GM21390 (cell line): ENCODE data around the gene ZNF43.
"Not testable (repeated sequence)": the region's sequence is repeated elsewhere in the genome, so short reads cannot be mapped to it uniquely, and the experiment has no call there.

Source experiments
- ATAC-seq: cut with Tn5 transposase; IDR thresholded peaks from one replicate; pipeline ENCODE4 v1.9.1; 2021; ENCODE audit not compliant: unreplicated experiment

The ZNF43 gene

DNA sequence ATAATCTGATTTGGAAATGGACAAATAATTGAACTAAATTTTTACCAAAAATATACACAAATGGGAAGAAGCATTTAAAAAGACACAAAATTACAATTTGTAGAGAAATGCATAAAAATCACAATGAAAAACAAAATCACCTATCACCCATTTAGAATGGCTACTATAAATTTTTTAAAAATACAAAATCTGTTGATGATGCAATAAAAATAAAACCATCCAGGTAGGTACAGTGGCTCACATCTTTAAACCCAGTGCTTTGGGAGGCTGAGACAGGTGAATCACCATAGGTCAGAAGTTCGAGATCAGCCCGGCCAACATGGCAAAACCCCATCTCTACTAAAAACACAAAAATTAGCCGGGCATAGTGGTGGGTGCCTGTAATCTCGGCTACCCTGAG is 23.5 kb downstream of the ZNF43 start:
- ATAC-seq = no peak

DNA sequence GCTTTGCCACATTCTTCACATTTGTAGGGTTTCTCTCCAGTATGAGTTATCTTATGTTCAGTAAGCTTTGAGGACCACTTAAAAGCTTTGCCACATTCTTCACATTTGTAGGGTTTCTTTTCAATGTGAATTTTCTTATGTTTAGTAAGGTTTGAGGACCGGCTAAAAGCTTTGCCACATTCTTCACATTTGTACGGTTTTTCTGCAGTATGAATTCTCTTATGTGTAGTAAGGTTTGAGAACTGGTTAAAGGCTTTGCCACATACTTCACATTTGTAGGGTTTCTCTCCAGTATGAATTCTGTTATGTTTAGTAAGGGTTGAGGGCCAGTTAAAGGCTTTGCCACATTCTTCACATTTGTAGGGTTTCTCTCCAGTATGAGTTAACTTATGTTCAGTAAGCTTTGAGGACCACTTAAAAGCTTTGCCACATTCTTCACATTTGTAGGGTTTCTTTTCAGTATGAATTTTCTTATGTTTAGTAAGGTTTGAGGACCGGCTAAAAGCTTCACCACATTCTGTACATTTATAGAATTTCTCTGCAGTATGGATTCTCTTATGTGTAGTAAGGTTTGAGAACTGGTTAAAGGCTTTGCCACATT is 27.5 kb downstream of the ZNF43 start:
- not testable (repeated sequence) for ATAC-seq

DNA sequence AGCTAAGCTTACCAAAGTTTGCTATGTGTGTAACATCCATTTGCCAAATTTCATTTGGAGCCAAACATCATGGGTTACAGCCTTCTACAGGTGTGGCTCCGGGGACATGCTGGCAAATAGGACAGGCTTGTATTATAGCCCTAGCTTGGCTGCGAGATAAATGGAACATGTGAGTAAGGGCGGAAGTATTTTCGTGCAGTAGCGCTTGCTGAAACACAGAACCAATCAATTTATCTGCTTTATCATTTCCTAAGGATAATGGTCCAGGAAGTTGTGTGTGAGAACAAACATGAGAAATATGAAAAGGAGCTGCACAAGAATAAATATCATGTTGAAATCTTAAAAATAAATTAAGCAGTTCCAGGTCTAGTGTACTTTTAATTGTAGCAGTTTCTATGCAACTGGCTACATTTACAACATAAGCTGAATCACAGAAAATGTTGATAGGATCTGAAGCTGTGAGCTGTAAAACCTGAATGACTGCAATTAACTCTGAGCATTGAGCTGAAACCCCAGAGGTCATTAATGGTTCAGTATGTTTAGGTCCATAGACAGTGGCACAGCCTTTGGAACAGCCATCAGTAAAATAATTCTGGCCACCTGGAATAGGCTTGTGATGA is 46.4 kb downstream of the ZNF43 start:
- ATAC-seq = no peak

DNA sequence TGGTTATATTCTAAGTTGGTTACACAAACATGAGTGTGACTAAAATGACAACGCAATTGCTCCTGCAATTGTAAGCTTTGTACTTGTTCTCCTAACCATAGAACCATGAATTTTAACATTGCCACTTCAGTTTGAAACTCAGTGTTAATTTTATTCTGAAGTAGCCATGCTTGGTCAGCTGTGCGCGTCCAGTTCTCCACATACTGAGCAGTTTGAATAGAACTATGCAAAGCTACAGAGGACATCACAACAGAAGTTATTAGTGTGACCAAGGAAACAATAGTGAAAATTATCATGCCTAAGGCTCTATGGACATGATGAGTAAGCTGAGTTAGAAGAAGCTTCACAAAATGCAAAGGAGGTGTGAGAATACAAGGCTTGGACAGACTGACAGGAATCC is 49.0 kb downstream of the ZNF43 start:
- no peak for ATAC-seq

DNA sequence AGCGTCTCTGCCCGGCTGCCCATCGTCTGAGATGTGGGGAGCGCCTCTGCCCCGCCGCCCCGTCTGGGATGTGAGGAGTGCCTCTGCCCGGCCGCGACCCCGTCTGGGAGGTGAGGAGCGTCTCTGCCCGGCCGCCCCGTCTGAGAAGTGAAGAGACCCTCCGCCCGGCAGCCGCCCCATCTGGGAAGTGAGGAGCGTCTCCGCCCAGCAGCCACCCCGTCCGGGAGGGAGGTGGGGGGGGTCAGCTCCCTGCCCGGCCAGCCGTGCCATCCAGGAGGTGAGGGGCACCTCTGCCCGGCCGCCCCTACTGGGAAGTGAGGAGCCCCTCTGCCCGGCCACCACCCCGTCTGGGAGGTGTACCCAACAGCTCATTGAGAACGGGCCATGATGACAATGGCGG is 60.2 kb downstream of the ZNF43 start:
- not testable (repeated sequence) for ATAC-seq

DNA sequence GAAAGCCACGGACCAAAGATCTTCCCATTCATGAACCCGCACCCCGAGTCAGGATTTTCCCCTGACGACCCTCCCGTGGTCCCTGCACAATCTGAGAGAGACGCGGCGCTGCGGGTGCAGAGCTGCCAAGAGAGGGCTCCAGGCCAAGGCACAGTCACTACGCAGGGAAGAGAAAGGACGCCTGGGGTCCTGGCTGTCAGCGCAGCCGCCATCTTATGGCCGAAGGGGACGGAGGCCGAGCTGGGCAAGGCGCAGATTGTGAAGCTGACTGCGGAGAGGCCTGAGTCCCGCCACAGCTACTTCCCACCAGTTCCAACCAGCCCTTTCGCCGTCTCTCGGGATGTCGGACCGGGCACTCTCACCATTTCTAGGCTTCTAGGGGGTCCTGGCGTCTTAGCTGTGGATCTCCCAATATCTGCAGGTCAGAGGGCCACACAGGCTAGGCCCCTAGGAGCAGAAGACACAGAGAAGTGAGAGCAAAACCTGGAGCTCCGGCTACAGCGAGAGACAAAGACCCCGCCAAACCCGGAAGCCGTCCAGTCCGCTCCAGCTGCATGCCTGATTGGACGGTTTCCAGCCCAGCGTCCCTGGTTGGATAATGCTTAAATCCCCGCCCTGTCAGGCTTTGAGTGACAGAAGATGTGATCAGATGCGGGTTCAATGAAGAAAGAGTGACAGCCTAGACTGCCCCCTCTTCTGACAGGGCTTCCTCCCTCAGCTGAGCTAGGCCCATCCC is 68.7 kb downstream of the ZNF43 start, which contains the start of gene ZNF100:
ZNF100 (minus strand) TSS at position 515 of the 736 bp plus-strand sequence; CDS start at position 365, 150 bp downstream.
- ATAC-seq = peak; percentile 94

DNA sequence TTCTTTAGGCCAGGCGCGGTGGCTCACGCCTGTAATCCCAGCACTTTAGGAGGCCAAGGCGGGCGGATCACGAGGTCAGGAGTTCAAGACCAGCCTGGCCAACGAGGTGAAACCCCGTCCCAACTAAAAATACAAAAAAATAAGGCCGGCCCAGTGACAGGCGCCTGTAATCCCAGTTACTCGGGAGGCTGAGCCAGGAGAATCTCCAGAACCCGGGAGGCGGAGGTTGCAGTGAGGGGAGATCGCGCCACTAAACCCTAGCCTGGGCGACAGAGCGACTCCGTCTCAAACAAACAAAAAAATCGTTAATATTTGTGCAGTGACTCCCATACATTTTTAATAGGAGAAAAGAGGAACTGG is 69.3 kb downstream of the ZNF43 start:
- not testable (repeated sequence) for ATAC-seq

DNA sequence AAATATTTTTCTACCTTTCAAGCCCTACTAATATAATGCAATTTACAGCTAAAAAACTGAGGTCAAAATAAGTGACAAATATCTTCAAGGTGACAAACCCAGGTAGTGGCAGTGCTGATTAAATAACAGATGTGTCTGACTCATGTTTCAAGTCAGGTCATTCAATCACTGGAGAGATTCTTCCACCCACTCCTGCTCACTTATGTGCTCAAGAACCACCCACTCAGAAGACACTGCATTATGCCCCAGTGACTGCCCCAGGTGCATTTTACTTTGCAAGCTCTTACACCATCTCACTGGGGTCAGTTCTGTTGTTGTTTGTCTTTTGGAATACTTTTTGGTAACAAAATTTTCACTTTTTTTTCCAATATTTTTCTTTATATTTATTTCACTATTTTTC is 70.8 kb downstream of the ZNF43 start:
- no peak for ATAC-seq

DNA sequence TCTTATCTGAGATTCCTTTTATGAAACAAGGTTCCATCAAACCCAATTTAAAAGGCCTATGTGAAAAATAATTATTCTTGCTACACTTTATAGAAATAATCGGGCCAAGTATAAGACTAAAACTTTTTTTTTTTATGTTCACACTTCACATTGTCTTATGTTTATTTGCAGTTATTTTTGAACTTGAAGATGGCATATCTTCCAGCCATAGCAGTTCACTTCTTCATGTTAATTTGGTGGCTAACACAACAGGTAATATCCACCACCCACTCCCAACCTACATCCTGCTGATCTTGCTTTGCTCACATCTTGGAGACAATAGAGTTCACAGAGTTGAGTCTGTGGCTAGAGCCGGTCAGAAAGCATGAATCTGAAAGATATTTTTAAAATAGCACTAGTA is 74.4 kb downstream of the ZNF43 start:
- not testable (repeated sequence) for ATAC-seq

DNA sequence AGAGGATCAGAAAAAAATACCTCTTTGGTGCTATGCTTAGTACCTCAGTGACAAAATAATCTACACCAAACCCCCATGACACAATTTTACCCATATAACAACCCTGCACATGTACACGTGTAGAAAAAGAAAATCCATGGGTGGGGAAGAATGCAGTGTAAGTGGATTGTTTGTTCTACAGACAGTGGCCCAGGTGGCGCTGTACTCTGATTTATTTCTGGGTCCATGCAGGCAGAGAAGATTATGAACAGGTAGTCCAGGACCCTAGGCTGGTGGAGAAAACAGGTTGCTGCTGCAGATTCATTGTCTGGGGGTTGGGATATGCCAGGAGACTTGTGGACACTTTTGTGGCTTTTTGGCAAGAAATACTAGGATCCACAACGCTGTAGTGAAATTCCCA is 77.7 kb downstream of the ZNF43 start:
- ATAC-seq = no peak

DNA sequence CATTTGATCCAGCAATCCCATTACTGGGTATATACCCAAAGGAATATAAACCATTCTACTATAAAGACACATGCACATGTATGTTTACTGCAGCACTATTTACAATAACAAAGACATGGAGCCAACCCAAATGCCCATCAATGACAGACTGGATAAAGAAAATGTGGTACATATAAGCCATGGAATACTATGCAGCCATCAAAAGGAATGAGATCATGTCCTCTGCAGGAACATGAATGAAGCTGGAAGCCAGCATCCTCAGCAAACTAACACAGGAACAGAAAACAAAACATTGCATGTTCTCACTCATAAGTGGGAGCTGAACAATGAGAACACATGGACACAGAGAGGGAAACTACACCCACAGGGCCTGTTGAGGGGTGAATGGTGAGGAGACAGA is 80.4 kb downstream of the ZNF43 start:
- ATAC-seq = not testable (repeated sequence)
